ENCODE measurements around the gene TNIK.

DNA sequence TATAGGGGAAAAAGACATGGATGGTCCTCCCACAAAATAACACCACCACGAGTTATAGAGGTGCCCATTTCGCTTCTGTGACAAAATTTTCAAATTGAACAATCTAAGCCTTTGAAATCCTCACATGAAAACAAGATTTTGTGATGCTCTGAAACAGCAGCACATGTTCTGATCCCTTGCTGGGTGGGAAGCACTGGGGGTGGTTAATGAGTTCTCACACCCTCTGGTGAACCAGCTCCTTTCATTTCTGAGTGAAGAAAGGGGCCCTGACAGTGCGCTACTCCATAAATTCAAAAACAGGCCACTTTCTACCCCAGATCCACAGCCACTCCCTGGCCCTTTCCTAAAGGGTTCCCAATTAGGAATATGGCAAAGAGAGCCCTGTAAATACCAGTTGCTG lies 129.3 kb downstream of the TNIK start:
- TF ChIP-seq, protein P1, sequence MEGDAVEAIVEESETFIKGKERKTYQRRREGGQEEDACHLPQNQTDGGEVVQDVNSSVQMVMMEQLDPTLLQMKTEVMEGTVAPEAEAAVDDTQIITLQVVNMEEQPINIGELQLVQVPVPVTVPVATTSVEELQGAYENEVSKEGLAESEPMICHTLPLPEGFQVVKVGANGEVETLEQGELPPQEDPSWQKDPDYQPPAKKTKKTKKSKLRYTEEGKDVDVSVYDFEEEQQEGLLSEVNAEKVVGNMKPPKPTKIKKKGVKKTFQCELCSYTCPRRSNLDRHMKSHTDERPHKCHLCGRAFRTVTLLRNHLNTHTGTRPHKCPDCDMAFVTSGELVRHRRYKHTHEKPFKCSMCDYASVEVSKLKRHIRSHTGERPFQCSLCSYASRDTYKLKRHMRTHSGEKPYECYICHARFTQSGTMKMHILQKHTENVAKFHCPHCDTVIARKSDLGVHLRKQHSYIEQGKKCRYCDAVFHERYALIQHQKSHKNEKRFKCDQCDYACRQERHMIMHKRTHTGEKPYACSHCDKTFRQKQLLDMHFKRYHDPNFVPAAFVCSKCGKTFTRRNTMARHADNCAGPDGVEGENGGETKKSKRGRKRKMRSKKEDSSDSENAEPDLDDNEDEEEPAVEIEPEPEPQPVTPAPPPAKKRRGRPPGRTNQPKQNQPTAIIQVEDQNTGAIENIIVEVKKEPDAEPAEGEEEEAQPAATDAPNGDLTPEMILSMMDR (IDR thresholded peaks at IDR 0.05; ENCODE audit: low read depth, low read length, poor library complexity, severe bottlenecking), result no peak
- TF ChIP-seq EZH2phosphoT487 (IDR thresholded peaks at IDR 0.05; ENCODE audit: borderline replicate concordance, low read length), result no peak

All from DOHH2 (cell line).